ENCODE data around the gene PLOD1.

DNA sequence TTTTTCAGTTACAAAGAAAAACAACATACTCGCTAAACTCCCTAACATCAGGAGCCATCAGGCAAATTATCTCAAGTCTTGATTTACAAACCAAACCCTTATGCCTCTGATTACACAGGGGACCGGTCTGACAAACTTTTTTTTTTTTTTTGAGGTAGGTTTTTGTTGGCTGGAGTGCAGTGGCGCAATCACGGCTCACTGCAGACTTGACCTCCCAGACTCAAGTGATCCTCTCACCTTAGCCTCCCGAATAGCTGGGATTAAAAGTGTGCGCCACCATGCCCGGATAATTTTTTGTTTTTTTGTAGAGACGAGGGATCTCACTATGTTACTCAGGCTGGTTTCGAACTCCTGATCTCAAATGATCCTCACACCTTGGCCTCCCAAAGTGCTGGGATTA, 81.0 kb downstream of the PLOD1 start:
- TF ChIP-seq, protein P1, sequence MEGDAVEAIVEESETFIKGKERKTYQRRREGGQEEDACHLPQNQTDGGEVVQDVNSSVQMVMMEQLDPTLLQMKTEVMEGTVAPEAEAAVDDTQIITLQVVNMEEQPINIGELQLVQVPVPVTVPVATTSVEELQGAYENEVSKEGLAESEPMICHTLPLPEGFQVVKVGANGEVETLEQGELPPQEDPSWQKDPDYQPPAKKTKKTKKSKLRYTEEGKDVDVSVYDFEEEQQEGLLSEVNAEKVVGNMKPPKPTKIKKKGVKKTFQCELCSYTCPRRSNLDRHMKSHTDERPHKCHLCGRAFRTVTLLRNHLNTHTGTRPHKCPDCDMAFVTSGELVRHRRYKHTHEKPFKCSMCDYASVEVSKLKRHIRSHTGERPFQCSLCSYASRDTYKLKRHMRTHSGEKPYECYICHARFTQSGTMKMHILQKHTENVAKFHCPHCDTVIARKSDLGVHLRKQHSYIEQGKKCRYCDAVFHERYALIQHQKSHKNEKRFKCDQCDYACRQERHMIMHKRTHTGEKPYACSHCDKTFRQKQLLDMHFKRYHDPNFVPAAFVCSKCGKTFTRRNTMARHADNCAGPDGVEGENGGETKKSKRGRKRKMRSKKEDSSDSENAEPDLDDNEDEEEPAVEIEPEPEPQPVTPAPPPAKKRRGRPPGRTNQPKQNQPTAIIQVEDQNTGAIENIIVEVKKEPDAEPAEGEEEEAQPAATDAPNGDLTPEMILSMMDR (IDR thresholded peaks at IDR 0.05), result no peak
- no peak for TF ChIP-seq POLR2A (IDR thresholded peaks at IDR 0.05)

Measured in uterus (tissue), 2 donors.